ENCODE data around the gene TBKBP1.

Gene TBKBP1, protein sequence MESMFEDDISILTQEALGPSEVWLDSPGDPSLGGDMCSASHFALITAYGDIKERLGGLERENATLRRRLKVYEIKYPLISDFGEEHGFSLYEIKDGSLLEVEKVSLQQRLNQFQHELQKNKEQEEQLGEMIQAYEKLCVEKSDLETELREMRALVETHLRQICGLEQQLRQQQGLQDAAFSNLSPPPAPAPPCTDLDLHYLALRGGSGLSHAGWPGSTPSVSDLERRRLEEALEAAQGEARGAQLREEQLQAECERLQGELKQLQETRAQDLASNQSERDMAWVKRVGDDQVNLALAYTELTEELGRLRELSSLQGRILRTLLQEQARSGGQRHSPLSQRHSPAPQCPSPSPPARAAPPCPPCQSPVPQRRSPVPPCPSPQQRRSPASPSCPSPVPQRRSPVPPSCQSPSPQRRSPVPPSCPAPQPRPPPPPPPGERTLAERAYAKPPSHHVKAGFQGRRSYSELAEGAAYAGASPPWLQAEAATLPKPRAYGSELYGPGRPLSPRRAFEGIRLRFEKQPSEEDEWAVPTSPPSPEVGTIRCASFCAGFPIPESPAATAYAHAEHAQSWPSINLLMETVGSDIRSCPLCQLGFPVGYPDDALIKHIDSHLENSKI

DNA sequence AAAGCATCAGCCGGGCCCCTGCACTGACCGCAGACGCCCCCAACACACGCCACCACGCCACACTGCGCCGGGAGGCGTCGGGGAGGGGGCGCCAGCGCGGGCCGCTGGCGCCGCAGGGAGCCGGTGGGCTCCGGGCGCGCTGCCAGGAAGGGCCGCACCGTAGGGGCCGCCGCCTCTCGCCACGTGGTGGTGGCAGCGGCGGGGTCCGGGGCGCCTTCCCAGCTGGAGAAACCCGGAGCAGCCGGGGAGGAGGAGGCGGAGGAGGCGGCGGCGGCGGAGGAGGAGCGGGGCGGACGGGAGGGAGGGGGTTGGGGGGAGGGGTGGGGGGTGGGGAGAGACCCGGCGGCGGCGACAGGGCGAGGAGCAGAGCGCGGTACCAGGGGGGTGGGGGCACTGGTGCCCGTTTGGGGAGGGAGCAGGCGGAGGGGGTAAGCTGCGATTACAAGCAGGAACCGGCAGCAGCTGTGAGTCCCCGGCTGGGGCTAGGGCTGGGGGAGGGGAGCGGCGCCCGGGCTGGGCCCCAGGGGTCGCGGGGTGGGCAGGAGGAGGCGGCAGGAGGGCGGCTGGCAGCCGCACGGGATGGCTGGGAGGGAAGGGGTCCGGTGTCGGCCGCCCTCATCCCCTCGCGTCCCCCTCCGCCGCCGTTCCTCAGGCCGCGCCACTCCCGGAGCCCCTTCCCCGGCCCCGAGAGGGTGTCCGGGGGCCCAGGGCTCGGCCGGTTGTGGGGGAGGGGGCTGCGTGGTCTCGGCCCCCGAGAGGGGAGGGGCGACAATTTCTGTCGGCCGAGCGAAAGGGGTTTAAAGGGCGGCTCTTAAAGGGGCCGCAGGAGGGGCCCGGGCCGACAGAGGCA, at the start of gene TBKBP1:
TBKBP1 (plus strand) TSS at position 431 of the 850 bp plus-strand sequence. CDS start 1,952 bp downstream, outside the sequence.
- no peak for DNase-seq

DNA sequence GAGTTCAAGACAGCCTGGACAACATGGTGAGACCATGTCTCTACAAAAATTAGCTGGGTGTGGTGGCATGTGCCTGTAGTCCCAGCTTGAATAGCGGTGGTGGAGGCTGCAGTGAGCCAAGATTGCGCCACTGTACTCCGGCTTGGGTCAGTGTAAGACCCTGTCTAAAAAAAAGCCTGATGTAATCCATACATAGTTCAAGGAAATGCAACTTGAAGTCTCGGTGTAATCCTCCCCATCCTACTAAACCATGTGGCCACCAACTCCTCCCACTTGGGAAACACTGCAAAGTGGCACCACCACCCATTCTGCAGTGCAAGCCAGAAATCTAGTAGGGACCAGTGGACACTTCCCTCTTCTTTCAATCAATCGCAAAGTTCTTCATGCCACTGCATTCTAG, 49.6 kb upstream of the TBKBP1 start:
- DNase-seq, result no peak

DNA sequence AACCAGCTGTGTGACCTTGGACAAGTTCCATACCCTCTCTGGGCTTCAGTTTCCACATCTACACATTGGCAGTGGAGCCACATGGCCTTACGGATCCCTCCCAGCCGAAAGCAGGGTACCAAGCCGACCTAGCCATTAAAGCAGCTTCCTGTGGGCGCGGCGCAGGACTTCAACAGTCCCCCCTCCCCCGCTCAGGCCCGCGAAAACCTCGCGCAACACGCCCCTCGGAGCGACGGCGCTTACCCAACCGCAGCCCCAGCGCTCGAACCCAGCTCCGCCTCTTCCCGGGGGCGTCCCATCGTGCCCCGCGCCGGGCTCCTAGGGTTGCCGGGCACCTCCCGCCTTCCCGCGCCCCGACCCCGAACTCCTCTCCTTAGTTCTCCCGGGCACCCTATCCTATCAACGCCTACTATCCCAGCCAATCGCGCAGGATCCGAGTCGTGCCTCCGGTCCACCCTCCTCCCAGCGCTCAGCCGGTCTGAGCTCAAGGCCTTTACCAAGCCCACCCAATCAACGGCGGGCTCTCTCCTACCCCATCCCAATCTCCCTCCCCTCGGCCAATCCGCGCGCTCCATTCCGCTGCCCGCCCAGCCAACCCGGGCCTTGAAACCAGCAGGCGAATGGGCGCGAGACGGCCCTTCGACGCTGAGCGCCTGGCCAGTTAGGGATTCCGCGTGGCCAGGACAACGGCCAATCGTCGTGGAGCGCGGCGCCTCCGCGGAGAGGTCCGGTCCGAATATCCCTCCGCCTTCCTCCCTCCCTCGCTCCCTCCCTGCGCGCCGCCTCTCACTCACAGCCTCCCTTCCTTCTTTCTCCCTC, 44.6 kb upstream of the TBKBP1 start, which contains the start of gene KPNB1:
KPNB1 (plus strand) TSS at position 767 of the 819 bp plus-strand sequence. CDS start 326 bp downstream, outside the sequence.
- peak; percentile 99 for DNase-seq

DNA sequence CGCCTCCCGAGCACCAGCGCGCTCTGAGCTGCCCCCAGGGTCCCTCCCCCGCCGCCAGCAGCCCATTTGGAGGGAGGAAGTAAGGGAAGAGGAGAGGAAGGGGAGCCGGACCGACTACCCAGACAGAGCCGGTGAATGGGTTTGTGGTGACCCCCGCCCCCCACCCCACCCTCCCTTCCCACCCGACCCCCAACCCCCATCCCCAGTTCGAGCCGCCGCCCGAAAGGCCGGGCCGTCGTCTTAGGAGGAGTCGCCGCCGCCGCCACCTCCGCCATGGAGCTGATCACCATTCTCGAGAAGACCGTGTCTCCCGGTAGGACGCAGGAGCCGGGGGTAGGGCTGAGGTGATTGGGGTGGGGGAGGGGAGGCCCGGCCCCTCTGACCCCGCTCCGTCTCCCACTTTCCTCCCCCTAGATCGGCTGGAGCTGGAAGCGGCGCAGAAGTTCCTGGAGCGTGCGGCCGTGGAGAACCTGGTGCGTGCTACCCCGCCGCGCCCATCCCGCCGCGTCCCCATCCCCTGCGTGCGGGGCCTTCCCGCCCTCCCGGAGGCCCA, 43.9 kb upstream of the TBKBP1 start:
- DNase-seq, result no peak

DNA sequence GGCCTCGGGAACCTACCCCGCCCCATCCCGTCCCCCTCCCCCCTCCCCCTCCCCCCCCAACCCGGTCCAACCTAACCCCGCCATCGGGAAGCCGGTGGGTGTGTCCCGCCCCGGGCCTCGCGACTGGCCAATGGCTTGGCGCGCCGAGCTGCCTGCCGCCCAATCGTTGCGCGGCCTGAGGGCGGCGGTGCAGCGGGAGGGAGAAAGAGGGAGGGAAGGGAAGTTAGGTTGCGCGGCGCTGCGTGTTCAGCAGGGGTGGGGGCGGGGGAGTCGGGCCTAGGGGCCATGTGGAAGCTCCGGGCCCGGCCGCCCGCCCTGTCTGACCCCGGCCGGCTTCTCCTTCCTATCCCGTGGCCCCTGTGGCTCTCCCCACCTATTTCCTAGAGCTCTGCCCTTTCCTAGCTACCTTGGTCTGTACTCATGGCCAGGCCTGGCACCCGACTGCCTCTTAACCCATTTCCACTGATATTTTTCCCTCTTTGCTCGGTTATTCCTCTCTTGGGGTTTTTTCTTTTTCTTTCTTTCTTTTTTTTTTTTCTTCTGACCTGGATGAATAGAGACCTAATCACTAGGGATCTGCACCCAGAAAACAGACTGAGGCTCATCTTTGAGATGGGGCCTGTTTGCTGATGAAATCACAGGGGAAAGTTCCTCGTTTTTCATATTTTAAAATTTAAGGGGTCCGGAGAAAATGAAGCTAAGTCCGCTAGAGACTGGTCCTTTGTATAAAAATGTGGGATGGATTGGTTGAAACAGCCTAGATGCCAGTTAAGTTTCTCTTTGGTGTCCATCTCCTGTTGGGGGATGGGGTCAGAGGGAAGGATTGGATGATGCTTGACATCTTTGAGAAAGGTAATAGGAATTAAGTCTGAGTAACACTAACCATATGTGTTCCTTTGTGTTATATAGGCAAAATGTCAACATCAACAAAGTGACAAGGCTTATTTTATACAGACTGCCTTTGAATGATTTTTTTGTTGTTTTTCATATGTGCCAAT, 43.1 kb upstream of the TBKBP1 start:
- DNase-seq, result peak; percentile 97

DNA sequence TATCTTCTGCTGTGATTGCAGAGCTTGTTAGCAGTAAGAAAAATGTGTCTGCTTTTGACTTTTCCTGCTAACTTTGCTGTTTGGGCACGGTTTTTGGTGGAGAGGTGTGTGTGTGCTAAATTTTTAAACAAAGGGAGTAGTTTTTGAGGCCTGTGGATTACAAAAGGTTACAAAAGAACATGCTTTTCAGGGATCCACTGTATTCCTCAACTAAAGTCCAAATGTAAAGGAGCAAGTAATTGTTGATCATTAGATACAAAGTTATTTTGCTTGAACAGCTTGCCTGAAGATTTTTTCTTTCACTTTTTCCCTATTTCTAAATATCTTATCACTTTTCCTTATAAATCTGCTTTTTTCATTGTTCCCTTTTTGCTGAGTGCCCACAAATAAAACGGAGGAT, 42.3 kb upstream of the TBKBP1 start:
- no peak for DNase-seq

DNA sequence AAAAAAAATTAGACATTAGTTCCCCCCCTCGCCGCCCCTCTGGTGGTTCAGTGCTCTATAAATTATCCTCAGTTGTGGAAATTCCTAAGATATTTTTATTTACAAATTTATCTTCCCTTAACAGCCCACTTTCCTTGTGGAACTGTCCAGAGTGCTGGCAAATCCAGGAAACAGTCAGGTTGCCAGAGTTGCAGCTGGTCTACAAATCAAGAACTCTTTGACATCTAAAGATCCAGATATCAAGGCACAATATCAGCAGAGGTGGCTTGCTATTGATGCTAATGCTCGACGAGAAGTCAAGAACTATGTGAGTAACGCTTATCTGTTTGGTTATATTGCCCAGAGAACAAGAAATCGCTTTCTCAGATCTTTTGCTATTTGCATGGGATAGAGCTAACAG, 41.4 kb upstream of the TBKBP1 start:
- no peak for DNase-seq

DNA sequence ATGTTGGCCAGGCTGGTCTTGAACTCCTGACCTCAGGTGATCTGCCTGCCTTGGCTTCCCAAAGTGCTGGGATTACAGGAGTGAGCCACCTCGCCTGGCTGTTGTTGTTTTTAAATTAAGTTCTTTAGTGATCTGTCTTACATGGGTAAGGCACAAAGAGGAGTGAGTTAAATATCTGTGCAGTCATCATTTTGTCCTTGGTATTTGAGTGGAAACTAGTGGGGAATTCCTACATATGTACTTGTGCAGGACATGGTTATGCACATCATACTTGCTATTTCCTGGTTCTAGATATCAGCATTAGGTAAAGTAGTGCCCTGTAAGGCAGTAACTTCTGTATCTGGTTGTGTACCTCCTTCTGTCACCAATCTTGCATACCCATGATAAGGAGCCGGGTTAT, 40.5 kb upstream of the TBKBP1 start:
- DNase-seq, result no peak

DNA sequence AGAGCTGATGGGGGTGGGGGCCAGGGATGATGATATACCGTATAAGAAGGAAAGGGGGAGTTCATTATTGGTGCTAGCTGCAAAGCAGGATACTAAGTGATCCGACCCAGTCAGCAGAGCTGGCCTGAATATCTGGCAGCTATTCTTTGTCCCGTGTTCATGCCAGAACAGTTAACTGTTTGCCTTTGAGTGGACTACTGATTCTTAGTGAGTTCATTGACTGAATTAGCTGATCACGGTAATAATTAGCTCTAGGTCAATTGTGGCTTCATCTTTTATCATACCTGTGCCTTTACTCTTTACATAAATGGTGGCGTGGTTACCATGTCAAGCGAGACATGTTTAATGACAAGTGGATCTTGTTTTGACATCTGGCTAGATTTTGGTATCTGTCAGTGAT, 39.0 kb upstream of the TBKBP1 start:
- no peak for DNase-seq

DNA sequence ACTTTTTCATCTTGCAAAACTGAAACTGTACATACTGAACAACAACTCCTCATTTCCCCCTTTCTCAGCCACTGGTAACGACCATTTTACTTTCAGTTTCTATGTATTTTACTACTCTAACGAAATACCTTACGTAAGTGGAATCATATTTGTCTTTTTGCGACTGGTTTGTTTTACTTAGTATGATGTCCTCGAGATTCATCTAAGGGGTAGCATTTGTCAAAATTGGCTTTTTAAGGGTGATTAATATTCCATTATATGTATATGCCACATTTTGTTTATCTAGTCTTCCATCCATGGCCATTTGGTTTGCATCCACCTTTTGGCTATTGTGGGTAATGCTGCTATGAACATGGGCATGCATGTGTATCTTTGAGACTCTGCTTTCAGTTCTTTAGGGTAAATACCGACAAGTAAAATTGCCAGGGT, 33.9 kb upstream of the TBKBP1 start:
- no peak for DNase-seq

DNA sequence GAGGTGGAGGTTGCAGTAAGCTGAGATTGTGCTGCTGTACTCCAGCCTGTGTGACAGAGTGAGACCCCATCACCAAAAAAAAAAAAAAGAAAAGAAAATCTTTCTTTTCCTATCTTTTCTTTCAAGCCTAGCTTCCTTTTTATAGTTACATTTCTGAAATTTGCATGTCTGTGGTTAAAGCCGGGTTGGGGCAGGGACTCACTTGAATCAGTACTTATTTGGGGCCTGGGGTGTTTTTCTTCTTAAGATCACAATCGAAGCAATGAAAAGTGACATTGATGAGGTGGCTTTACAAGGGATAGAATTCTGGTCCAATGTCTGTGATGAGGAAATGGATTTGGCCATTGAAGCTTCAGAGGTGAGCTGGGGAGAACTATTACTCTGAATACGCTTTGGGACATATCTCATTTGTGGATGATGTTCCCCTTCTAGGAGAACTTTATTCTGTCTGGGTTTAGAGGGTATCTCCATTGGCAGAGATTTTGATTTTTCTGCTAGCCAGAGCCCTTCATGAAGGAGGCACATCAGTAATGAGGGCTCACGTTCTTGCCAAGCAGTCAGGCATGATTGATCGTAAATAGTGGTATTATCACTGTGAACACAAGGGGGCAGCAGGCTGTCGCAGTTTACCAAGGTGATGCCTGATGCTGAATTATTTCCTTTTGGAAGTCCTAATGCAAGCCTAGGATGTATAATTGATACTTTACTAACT, 29.9 kb upstream of the TBKBP1 start:
- DNase-seq, result peak; percentile 65

DNA sequence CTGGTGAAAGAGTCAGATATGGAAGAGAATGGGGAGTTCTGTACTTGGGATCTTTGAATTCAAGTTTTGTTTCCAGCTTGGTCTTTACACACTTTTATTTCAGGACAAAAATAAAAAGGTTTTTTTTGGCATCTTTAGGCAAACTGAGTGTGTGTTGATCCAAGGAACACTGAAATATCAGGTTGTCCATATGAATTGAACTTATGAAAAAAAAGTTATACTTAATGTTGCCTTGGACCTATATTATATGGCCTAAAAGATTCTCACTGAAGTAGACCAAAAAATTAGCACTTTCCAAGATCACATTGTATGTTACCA, 29.4 kb upstream of the TBKBP1 start:
- DNase-seq, result no peak

DNA sequence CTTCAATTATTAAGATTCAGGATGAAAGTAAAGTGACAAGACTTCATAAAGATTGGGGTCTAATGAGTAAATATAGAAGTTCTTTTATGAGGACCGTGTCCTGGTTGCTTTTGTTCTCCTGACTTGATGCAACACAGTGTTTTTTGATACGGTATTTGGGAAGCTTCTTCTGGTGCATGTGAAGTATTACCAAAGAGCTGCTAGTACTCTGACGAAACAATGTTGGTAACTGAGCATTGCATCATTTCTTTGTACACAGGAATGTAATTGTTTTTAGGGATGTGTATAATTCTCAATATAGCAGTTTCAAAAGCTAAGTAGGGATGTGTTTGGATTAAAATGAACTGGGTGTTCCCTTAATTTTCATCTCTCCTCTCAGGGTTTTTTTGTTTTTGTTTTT, 28.3 kb upstream of the TBKBP1 start:
- no peak for DNase-seq

DNA sequence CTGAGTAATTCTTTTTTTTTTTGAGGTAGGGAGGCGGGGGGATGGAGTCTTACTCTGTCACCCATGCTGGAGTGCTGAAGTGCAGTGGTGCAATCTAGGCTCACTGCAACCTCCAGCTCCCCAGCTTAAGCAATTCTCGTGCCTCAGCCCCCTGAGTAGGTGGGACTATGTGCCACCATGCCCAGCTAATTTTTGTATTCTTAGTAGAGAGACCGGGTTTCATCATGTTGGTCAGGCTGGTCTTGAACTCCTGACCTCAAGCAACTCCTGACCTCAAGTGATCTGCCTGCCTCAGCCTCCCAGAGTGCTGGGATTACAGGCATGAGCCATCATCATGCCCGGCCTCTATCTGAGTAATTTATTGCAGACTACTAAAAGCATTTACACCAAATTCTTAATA, 24.9 kb upstream of the TBKBP1 start:
- DNase-seq, result no peak

DNA sequence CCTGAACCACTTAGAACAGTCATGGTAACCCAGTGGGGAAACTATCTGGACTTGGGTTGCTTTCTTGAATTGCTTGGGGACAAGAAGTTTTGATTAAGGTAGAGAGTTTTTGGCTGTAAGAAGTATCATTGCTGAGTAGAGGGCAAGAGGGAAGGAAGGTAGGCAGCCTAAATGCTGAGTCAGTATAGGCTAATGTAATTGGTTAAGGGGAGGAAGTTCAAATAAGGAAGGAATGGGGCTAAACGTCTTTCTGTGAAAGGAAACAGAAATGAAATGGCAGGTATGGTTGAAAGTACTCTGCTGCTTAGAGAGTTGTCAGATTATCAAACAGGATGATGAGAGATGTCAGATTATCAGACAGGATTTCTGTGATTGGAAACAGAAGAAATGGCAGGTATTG, 23.9 kb upstream of the TBKBP1 start:
- DNase-seq, result no peak

DNA sequence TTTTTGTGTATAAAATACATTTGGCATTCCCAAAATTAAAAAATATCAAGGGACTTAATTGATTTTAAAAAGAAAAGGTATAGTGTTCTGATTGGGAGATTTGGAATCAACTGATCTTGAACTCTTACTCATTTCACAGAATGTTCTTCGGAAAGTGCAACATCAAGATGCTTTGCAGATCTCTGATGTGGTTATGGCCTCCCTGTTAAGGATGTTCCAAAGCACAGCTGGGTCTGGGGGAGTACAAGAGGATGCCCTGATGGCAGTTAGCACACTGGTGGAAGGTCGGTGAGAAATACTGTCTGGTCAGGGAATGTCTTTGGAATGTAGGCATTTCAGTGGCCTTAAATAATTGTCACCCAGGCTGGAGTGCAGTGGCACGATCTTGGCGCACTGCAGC, 19.5 kb upstream of the TBKBP1 start:
- DNase-seq, result no peak

DNA sequence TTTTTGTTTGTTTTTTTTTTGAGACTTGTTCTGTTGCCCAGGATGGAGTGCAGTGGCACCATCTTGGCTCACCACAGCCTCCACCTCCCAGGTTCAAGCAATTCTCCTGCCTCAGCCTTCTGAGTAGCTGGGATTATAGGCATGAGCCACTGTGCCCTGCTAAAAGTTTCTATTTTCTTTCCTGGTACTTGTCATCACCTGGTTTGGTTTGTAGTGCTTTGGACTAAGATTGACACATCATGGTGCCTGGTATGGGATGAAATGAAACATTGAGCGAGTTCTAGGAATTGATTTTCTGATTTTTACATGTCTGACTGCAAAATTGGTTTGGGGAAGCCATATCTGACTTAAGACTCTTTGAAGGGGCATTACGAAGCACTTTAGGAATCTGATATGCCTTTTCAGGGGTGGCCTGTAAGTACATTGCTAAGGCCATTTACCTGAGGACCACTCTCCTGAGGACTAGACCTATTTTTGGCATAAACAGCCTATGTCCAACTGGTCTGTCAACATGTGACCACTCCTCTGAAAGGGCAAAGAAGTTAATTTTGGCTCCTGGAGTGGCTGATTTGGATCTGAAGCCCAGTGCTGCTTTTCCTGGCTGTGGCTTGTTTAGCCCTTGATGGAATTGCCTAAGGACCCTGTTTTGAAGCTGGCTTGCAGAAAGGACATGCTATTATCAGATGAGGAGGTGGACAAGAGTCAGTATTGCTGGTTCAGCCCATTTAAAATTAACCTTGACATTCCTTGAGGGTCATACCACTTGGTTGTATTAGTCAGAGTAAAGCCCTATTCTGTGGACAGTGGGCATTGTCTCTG, 18.4 kb upstream of the TBKBP1 start:
- no peak for DNase-seq

DNA sequence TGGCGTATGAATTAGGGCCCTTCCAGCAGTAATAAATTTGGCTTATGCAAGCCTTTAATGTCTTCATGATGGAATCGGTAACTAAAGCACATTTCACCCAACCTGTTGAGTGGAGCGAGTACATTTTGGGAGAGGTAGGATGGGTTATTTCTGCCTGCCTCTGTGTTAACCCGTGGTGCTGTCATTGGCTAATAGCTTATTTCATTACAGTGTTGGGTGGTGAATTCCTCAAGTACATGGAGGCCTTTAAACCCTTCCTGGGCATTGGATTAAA, 17.8 kb upstream of the TBKBP1 start:
- DNase-seq, result no peak

DNA sequence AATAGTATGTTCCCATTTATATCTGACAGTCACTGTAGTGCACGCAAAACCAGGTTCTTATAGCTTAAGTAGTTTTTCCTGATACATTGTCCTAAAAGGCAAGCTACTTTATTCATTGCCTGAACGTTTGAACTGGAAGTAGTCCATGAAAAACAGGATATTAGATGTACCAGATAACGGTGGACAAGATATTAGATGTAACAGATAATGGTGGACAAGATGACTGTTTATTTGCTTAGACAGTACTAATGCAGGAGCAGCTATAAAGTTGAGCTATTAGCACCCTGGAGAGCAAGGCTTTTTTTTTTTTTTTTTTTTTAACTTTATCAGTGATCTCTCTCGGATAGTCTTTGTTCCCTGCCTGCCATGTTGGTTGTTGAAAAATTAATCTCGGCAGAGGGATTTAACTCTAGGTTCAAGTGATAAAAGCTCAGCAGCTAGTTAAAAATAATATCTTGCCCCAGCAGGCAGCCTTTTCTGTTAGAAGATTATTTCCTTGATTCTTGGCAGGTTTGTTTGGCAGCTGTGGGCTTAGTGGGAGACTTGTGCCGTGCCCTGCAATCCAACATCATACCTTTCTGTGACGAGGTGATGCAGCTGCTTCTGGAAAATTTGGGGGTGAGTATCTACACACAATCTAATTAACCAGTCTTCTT, 17.3 kb upstream of the TBKBP1 start:
- DNase-seq, result no peak

All from hematopoietic multipotent progenitor cell treated with erythropoietin and hydrocortisone succinate and interleukin-3 and kit ligand, for 8 days (in vitro differentiated cells).